HepG2 (cell line): ENCODE measurements around the gene FIZ1. TPM values are rescaled to one million over a fixed set of nuclear protein-coding genes. Genes with fewer than 3 reads are reported as not detected.

Experiments
- DPF2 ChIP-seq: sonication (generic); formaldehyde crosslinking; IDR thresholded peaks from 2 replicates; pipeline ENCODE4 v1.4.0; 2020; ENCODE audit warnings: mild to moderate bottlenecking, low read depth, missing genetic modification reagents, borderline replicate concordance
- FOXA1 ChIP-seq, 2 experiments: fragments of 450-650 bp in 1 of 2; sonication (generic) in 1 of 2; formaldehyde crosslinking in 1 of 2; IDR thresholded peaks; 2 replicates each; pipeline versions ENCODE4 v1.4.0 to v1.6.1; 2016 to 2020; ENCODE audit warnings: missing genetic modification reagents in 1 of 2
- FOXC1 ChIP-seq: sonication (generic); formaldehyde crosslinking; IDR thresholded peaks from 2 replicates; pipeline ENCODE4 v1.8.0; 2022; ENCODE audit warnings: mild to moderate bottlenecking, missing genetic modification reagents, borderline replicate concordance
- FOXK2 ChIP-seq: fragments of 450-650 bp; IDR thresholded peaks from 2 replicates; pipeline ENCODE4 v1.6.1; 2016
- HDAC1 ChIP-seq: sonication (generic); formaldehyde crosslinking; IDR thresholded peaks from 2 replicates; pipeline ENCODE4 v1.5.1; 2020; ENCODE audit warnings: mild to moderate bottlenecking, missing genetic modification reagents
- MAFF ChIP-seq: IDR thresholded peaks from 2 replicates; pipeline ENCODE4 v1.6.1; 2011; ENCODE audit warnings: low read depth, low read length, improper control_type of control experiment
- MED13 ChIP-seq: sonication (generic); formaldehyde crosslinking; IDR thresholded peaks from 2 replicates; pipeline ENCODE4 v1.5.0; 2020; ENCODE audit warnings: missing genetic modification reagents
- PHF5A ChIP-seq: IDR thresholded peaks from one replicate; pipeline ENCODE4 v1.6.1; 2018; ENCODE audit warnings: low read depth, missing genetic modification reagents; ENCODE audit not compliant: unreplicated experiment
- RXRB ChIP-seq: IDR thresholded peaks from 2 replicates; pipeline ENCODE4 v1.6.1; 2016; ENCODE audit warnings: borderline replicate concordance, missing genetic modification reagents, missing compliant biosample characterization
- SPEN ChIP-seq: sonication (generic); formaldehyde crosslinking; IDR thresholded peaks from 2 replicates; pipeline ENCODE4 v1.5.1; 2020; ENCODE audit warnings: low read depth, mild to moderate bottlenecking, missing genetic modification reagents
- WIZ ChIP-seq: sonication (generic); formaldehyde crosslinking; IDR thresholded peaks from 2 replicates; pipeline ENCODE4 v1.5.1; 2020; ENCODE audit warnings: mild to moderate bottlenecking, missing genetic modification reagents
- ZKSCAN1 ChIP-seq: fragments of 150-350 bp; IDR thresholded peaks from 2 replicates; pipeline ENCODE4 v1.6.1; 2014; ENCODE audit warnings: low read length
- ZNF138 ChIP-seq: sonication (generic); formaldehyde crosslinking; IDR thresholded peaks from 2 replicates; pipeline ENCODE4 v1.5.0; 2020; ENCODE audit warnings: mild to moderate bottlenecking, low read depth, missing genetic modification reagents
- ZNF17 ChIP-seq: sonication (generic); formaldehyde crosslinking; IDR thresholded peaks from 2 replicates; pipeline ENCODE4 v1.5.0; 2020; ENCODE audit warnings: mild to moderate bottlenecking, missing genetic modification reagents
- ZNF224 ChIP-seq: sonication (generic); formaldehyde crosslinking; IDR thresholded peaks from 2 replicates; pipeline ENCODE4 v1.5.0; 2020; ENCODE audit warnings: mild to moderate bottlenecking, missing genetic modification reagents
- ZNF317 ChIP-seq: sonication (generic); formaldehyde crosslinking; IDR thresholded peaks from 2 replicates; pipeline ENCODE4 v1.5.0; 2020; ENCODE audit warnings: mild to moderate bottlenecking, missing genetic modification reagents
- ZNF350 ChIP-seq: sonication (generic); formaldehyde crosslinking; IDR thresholded peaks from 2 replicates; pipeline ENCODE4 v1.4.0; 2020; ENCODE audit warnings: mild to moderate bottlenecking, low read depth, missing genetic modification reagents, borderline replicate concordance
- ZSCAN21 ChIP-seq: sonication (generic); formaldehyde crosslinking; IDR thresholded peaks from 2 replicates; pipeline ENCODE4 v1.8.0; 2022; ENCODE audit warnings: mild to moderate bottlenecking, missing genetic modification reagents, moderate library complexity, borderline replicate concordance
- ZSCAN30 ChIP-seq: sonication (generic); formaldehyde crosslinking; IDR thresholded peaks from 2 replicates; pipeline ENCODE4 v1.5.0; 2020; ENCODE audit warnings: mild to moderate bottlenecking, missing genetic modification reagents
- polyA plus RNA-seq, 8 experiments: library from polyadenylated mRNA; depleted of rRNA in 3 of 8; stranded (reverse) in 7 of 8; unstranded in 1 of 8; fragments of >200 nt; fragmentation: Illumina TruSeq in 4 of 8; extraction: Trizol in 4 of 8; gene quantifications; 2 replicates each; pipeline versions ENCODE4 v1.2.1 to v1.2.3, GENCODE V29; 2011 to 2016; ENCODE audit warnings: low read depth in 4 of 8, missing spikeins in 1 of 8, mixed read lengths in 1 of 8; ENCODE audit not compliant: insufficient read depth in 1 of 8
- total RNA-seq, 5 experiments: library from RNA; depleted of rRNA; stranded (reverse); fragments of >200 nt; fragmentation: Illumina TruSeq; extraction: Trizol; gene quantifications; 2 replicates each; pipeline ENCODE4 v1.2.3, GENCODE V29; 2016; ENCODE audit warnings: low read depth in 1 of 5
- TF ChIP-seq, protein P1 (sequence below): sonication (generic); formaldehyde crosslinking; IDR thresholded peaks from 2 replicates; pipeline ENCODE4 v1.5.0; 2020; ENCODE audit warnings: mild to moderate bottlenecking, missing genetic modification reagents, borderline replicate concordance
- TF ChIP-seq, protein P2 (sequence below): sonication (generic); formaldehyde crosslinking; IDR thresholded peaks from 2 replicates; pipeline ENCODE4 v1.5.0; 2020; ENCODE audit warnings: missing genetic modification reagents, mild to moderate bottlenecking, borderline replicate concordance
- TF ChIP-seq, protein P3 (sequence below): sonication (generic); formaldehyde crosslinking; IDR thresholded peaks from 2 replicates; pipeline ENCODE4 v1.9.0; 2022; ENCODE audit warnings: missing genetic modification reagents, mild to moderate bottlenecking, borderline replicate concordance

FIZ1 gene
- total and polyA plus RNA-seq, 2 of the 13 experiments (the other 11 are each of a cell fraction or from before 2014, with no cell fraction given) = 3.6 to 5.9 TPM

DNA sequence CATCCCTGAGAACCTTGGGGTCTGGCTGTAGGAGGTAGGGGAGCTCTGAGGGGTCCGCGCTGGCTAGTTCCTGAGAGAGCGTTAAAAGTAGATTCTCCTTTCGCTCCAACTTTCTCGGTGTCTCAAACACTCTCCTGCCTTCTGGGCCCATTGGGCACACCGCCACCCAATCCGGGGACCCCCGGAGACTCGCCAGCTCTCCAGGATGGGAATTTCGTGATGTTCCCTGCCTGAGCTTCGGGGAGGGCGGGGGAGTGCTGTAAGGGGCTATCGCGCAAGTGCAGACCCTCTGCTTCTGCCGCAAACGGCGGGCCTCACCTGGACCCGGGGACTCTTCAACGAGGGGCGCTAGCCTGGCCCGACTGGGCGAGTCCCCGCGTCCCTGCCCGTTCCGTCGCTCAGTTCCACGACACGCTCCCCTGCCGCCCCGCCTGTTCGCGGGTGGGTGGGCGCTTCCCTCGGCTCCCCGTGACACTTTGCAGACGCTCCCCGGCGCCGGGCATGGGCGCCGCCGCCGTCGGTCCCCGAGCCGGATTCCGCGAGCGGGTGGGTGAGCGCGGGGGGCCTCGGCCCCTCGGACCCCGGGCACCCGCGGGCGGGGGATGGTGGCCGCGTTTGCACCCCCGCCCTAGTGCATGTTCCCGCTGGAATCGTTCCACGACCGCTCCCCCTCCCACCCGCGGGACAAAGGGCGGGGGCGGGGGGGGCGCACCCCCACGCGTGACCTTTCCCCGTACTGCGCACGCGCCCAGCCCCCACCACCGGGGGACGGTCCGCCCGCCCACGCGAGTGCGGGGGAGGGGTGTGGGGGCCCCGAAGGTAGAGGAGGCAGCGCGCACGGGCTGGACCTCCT, 48.6 kb upstream of the FIZ1 start, which contains the start of gene CCDC106 (continued):
- TF ChIP-seq, protein P1, sequence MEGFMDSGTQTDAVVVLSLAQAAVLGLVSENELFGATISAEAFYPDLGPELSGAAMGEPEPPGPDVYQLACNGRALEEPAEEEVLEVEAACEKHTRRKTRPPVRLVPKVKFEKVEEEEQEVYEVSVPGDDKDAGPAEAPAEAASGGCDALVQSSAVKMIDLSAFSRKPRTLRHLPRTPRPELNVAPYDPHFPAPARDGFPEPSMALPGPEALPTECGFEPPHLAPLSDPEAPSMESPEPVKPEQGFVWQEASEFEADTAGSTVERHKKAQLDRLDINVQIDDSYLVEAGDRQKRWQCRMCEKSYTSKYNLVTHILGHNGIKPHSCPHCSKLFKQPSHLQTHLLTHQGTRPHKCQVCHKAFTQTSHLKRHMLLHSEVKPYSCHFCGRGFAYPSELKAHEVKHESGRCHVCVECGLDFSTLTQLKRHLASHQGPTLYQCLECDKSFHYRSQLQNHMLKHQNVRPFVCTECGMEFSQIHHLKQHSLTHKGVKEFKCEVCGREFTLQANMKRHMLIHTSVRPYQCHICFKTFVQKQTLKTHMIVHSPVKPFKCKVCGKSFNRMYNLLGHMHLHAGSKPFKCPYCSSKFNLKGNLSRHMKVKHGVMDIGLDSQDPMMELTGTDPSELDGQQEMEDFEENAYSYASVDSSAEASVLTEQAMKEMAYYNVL = peak; percentile 49
- TF ChIP-seq MED13 (CRISPR knock-in tag) = peak; percentile 61; the same call in 1 of the 2 replicates
- no peak for TF ChIP-seq ZNF138
- TF ChIP-seq PHF5A (CRISPR knock-in tag) = peak; percentile 25
- no peak for TF ChIP-seq RXRB (CRISPR knock-in tag)
- TF ChIP-seq, protein P2, sequence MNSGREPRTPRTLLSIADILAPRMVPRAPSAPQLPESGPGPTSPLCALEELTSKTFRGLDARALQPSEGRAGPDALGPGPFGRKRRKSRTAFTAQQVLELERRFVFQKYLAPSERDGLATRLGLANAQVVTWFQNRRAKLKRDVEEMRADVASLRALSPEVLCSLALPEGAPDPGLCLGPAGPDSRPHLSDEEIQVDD (CRISPR knock-in tag) = no peak
- TF ChIP-seq ZNF350 (CRISPR knock-in tag) = no peak
- TF ChIP-seq FOXK2 = no peak
- peak; percentile 79 for TF ChIP-seq SPEN (CRISPR knock-in tag)
- peak; percentile 72 for TF ChIP-seq HDAC1 (CRISPR knock-in tag)
- no peak for TF ChIP-seq DPF2 (CRISPR knock-in tag)
- TF ChIP-seq ZNF224 (CRISPR knock-in tag) = no peak
- TF ChIP-seq FOXC1 (CRISPR knock-in tag) = no peak
- 0 out of 2 replicates have a peak, but pooled peaks have one; percentile 71 for TF ChIP-seq WIZ
- no peak for TF ChIP-seq MAFF
- peak; percentile 48; the same call in 1 of the 2 replicates for TF ChIP-seq ZNF317 (CRISPR knock-in tag)
- TF ChIP-seq ZSCAN21 (CRISPR knock-in tag) = no peak
- TF ChIP-seq ZSCAN30 = no peak
- TF ChIP-seq, protein P3, sequence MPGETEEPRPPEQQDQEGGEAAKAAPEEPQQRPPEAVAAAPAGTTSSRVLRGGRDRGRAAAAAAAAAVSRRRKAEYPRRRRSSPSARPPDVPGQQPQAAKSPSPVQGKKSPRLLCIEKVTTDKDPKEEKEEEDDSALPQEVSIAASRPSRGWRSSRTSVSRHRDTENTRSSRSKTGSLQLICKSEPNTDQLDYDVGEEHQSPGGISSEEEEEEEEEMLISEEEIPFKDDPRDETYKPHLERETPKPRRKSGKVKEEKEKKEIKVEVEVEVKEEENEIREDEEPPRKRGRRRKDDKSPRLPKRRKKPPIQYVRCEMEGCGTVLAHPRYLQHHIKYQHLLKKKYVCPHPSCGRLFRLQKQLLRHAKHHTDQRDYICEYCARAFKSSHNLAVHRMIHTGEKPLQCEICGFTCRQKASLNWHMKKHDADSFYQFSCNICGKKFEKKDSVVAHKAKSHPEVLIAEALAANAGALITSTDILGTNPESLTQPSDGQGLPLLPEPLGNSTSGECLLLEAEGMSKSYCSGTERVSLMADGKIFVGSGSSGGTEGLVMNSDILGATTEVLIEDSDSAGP (CRISPR knock-in tag) = peak; percentile 72; the same call in 1 of the 2 replicates
- no peak for TF ChIP-seq ZNF17 (CRISPR knock-in tag)
- no peak for TF ChIP-seq ZKSCAN1
- TF ChIP-seq FOXA1 (IDR thresholded peaks at IDR 0.05) = no peak
- TF ChIP-seq FOXA1 (CRISPR knock-in tag; IDR thresholded peaks at IDR 0.05) = peak; percentile 13; the same call in 1 of the 2 replicates
